PFSK-1 (cell line): ENCODE results near the gene CDC42BPG.

Experiments
- FOXP2 ChIP-seq: optimal IDR thresholded peaks from 2 replicates; pipeline ENCODE3; 2011; ENCODE audit warnings: borderline replicate concordance, control low read depth, inconsistent platforms; ENCODE audit not compliant: insufficient read depth; ENCODE audit errors: extremely low read length, extremely low read depth
- POLR2AphosphoS5 ChIP-seq: IDR thresholded peaks from 2 replicates; pipeline ENCODE4 v1.6.1; 2012; ENCODE audit warnings: low read depth, mild to moderate bottlenecking, control low read depth, low read length, moderate library complexity
- REST ChIP-seq, 2 experiments: IDR thresholded peaks; 2 replicates each; pipeline versions ENCODE4 v1.6.1 to v1.8.0; 2011 to 2012; ENCODE audit warnings: low read depth in 2 of 2, low read length in 2 of 2, control low read depth in 1 of 2, inconsistent platforms in 1 of 2, mild to moderate bottlenecking in 1 of 2, moderate library complexity in 1 of 2; ENCODE audit not compliant: insufficient read depth in 1 of 2
- SIN3A ChIP-seq: IDR thresholded peaks from 2 replicates; pipeline ENCODE4 v1.6.1; 2012; ENCODE audit warnings: mild to moderate bottlenecking, low read length, moderate library complexity, borderline replicate concordance; ENCODE audit not compliant: insufficient read depth
- TAF1 ChIP-seq: IDR thresholded peaks from 2 replicates; pipeline ENCODE4 v1.6.1; 2012; ENCODE audit warnings: low read length, control low read depth, borderline replicate concordance; ENCODE audit not compliant: insufficient read depth

Gene CDC42BPG

GRCh38 chr11:64892411-64892831, 48.0 kb upstream of the CDC42BPG start:
- TF ChIP-seq POLR2AphosphoS5 (no peak), TAF1 (no peak), SIN3A (no peak), REST (IDR thresholded peaks at IDR 0.05; ENCODE audit: insufficient read depth in 1 of 2, low read depth in 2 of 2, low read length in 2 of 2) (no peak), FOXP2 (no peak)

GRCh38 chr11:64891880-64892279, 47.4 kb upstream of the CDC42BPG start:
- no peak for TF ChIP-seq POLR2AphosphoS5
- no peak for TF ChIP-seq FOXP2
- no peak for TF ChIP-seq SIN3A
- no peak for TF ChIP-seq REST (IDR thresholded peaks at IDR 0.05; ENCODE audit: insufficient read depth in 1 of 2, low read depth in 2 of 2, low read length in 2 of 2)
- TF ChIP-seq TAF1, result no peak

GRCh38 chr11:64891215-64891848, 46.9 kb upstream of the CDC42BPG start:
- TF ChIP-seq SIN3A (no peak), TAF1 (no peak), FOXP2 (no peak), POLR2AphosphoS5 (no peak), REST (IDR thresholded peaks at IDR 0.05; ENCODE audit: insufficient read depth in 1 of 2, low read depth in 2 of 2, low read length in 2 of 2) (no peak)

- no peak for TF ChIP-seq TAF1
- TF ChIP-seq POLR2AphosphoS5, result no peak
- TF ChIP-seq FOXP2, result no peak
- TF ChIP-seq SIN3A, result no peak
- no peak for TF ChIP-seq REST (IDR thresholded peaks at IDR 0.05; ENCODE audit: insufficient read depth in 1 of 2, low read depth in 2 of 2, low read length in 2 of 2)
Measured at GRCh38 chr11:64890522-64890939, 46.1 kb upstream of the CDC42BPG start.
